Gastroesophageal sphincter (tissue), 2 donors: ENCODE data around the gene SMOC1.

ENCODE experiments used
- POLR2A ChIP-seq, 2 donors: fragments of 450-650 bp; IDR thresholded peaks; one replicate each; pipeline ENCODE4 v1.6.1; 2017; ENCODE audit warnings: antibody characterized with exemption in 2 of 2, mild to moderate bottlenecking in 2 of 2, moderate library complexity in 1 of 2
- POLR2AphosphoS5 ChIP-seq: sonication (generic); formaldehyde crosslinking; IDR thresholded peaks from one replicate; pipeline ENCODE4 v1.6.1; 2017; ENCODE audit warnings: antibody characterized with exemption

DNA sequence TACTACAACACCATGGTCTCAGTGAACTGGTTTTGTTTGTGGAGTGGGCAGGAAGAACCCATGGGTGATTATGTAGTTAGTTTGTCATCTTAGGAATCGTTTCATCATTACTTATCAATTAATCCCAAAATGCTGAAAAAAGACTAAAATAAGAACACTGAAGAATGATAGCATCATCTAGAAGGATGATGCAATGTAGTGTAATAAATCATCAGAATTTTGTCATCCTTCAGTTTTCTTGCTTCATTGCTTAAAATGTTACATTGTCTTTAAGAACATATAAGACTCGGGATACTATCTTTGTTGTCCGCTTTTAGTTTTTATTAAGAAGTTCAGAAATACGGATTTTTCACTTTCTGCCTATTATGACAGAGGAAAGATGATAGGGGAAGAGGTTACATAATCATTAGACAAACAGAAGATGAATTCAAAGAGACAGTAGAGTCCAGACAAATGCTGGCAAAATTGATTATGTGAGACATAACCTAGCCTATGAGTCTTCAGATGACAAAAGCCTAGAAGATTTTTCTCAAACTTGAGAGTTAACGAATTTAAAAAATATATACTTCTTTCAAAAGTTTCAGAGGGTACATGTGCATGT is 10.8 kb upstream of the SMOC1 start:
- no peak for TF ChIP-seq POLR2A (IDR thresholded peaks at IDR 0.05)
- no peak for TF ChIP-seq POLR2AphosphoS5
